Nephron (organoid): ENCODE data around the gene SNRPD3.
A peak's percentile ranks its signal among the peaks of the same experiment; 100 is the strongest.

ENCODE experiments used
- H3K27ac Mint-ChIP-seq, 3 experiments: 2 replicates each; pipeline ENCODE4 v1.8.0; 2020; ENCODE audit warnings: mixed read lengths in 3 of 3, mild to moderate bottlenecking in 2 of 3, moderate library complexity in 1 of 3
- H3K27me3 Mint-ChIP-seq: 2 replicates; pipeline ENCODE4 v1.8.0; 2021; ENCODE audit warnings: low read depth, mild to moderate bottlenecking, moderate library complexity, mixed read lengths
- H3K36me3 Mint-ChIP-seq: 2 replicates; pipeline ENCODE4 v1.8.0; 2020; ENCODE audit warnings: low read depth, mixed read lengths
- H3K4me1 Mint-ChIP-seq: 2 replicates; pipeline ENCODE4 v1.8.0; 2020; ENCODE audit warnings: mixed read lengths
- H3K4me3 Mint-ChIP-seq, 3 experiments: 2 replicates each; pipeline ENCODE4 v1.8.0; 2020; ENCODE audit warnings: mild to moderate bottlenecking in 3 of 3, mixed read lengths in 3 of 3, moderate library complexity in 2 of 3
- H3K9me3 Mint-ChIP-seq: 2 replicates; pipeline ENCODE4 v1.8.0; 2020; ENCODE audit warnings: mixed read lengths
- CTCF ChIP-seq, 3 experiments: fragments of 200-600 bp; sonication (generic); IDR thresholded peaks; one replicate each; pipeline ENCODE4 v1.5.0; 2021; ENCODE audit warnings: antibody characterized with exemption in 3 of 3; ENCODE audit not compliant: unreplicated experiment in 3 of 3

SNRPD3 gene

GRCh38 chr22:24578355-24579257 is 22.8 kb downstream of the SNRPD3 start:
- H3K36me3 Mint-ChIP-seq = peaks cover 24% of the 10 kb centered on the region
- H3K9me3 Mint-ChIP-seq = no peaks in the 10 kb centered on the region
- peak overlapping the region; percentile 39 to 70 (median 50) for H3K27ac Mint-ChIP-seq
- TF ChIP-seq CTCF (IDR thresholded peaks at IDR 0.05; ENCODE audit: unreplicated experiment in 3 of 3) = no peak
- no peak overlapping the region for H3K4me3 Mint-ChIP-seq
- H3K4me1 Mint-ChIP-seq = peaks cover 15% of the 10 kb centered on the region
- H3K27me3 Mint-ChIP-seq = no peaks in the 10 kb centered on the region

- H3K27me3 Mint-ChIP-seq = no peaks in the 10 kb centered on the region
- peak overlapping the region; percentile 9 to 70 (median 39) for H3K27ac Mint-ChIP-seq
- peaks cover 22% of the 10 kb centered on the region for H3K4me1 Mint-ChIP-seq
- no peak for TF ChIP-seq CTCF (IDR thresholded peaks at IDR 0.05; ENCODE audit: unreplicated experiment in 3 of 3)
- H3K4me3 Mint-ChIP-seq = no peak overlapping the region
- H3K36me3 Mint-ChIP-seq = peaks cover 20% of the 10 kb centered on the region
- no peaks in the 10 kb centered on the region for H3K9me3 Mint-ChIP-seq
Observed at GRCh38 chr22:24579258-24579601, 23.4 kb downstream of the SNRPD3 start.

- Mint-ChIP-seq H3K4me3 (no peak overlapping the region), H3K27ac (peak overlapping the region; percentile 20 to 45 (median 34)), H3K27me3 (no peaks in the 10 kb centered on the region), H3K36me3 (peaks cover 10% of the 10 kb centered on the region), H3K9me3 (no peaks in the 10 kb centered on the region), H3K4me1 (peaks cover 22% of the 10 kb centered on the region)
- no peak for TF ChIP-seq CTCF (IDR thresholded peaks at IDR 0.05; ENCODE audit: unreplicated experiment in 3 of 3)
Observed at GRCh38 chr22:24580276-24580675, 24.5 kb downstream of the SNRPD3 start.

GRCh38 chr22:24582056-24582814 is 26.4 kb downstream of the SNRPD3 start:
- Mint-ChIP-seq H3K27me3 (no peaks in the 10 kb centered on the region), H3K9me3 (no peaks in the 10 kb centered on the region), H3K4me3 (no peak overlapping the region), H3K36me3 (peaks cover 3% of the 10 kb centered on the region), H3K4me1 (peaks cover 22% of the 10 kb centered on the region), H3K27ac (no peak overlapping the region)
- TF ChIP-seq CTCF (IDR thresholded peaks at IDR 0.05; ENCODE audit: unreplicated experiment in 3 of 3) = no peak

- no peaks in the 10 kb centered on the region for H3K27me3 Mint-ChIP-seq
- H3K4me1 Mint-ChIP-seq = peaks cover 20% of the 10 kb centered on the region
Observed at GRCh38 chr22:24583221-24584165, 27.7 kb downstream of the SNRPD3 start.

More at GRCh38 chr22:24583221-24584165, 27.7 kb downstream of the SNRPD3 start:
- TF ChIP-seq CTCF (IDR thresholded peaks at IDR 0.05; ENCODE audit: unreplicated experiment in 3 of 3) = no peak
- H3K36me3 Mint-ChIP-seq = peaks cover 3% of the 10 kb centered on the region
- H3K9me3 Mint-ChIP-seq = no peaks in the 10 kb centered on the region
- peak overlapping the region in 1 of 3 experiments; percentile 15 for H3K4me3 Mint-ChIP-seq
- H3K27ac Mint-ChIP-seq = peak overlapping the region; percentile 88 to 97 (median 95)
